Umbilical cord (tissue), 2 donors: Measurements from ENCODE around the gene CTIF. TPM values are rescaled to one million over a fixed set of nuclear protein-coding genes. Genes with fewer than 3 reads are reported as not detected.
"Not testable (repeated sequence)": the region's sequence is repeated elsewhere in the genome, so short reads cannot be mapped to it uniquely, and the experiment has no call there.

Source experiments
- DNase-seq: peaks from one replicate; pipeline ENCODE4 v3.0.0-alpha.2; 2015; ENCODE audit warnings: low spot score
- total RNA-seq: library from RNA; depleted of rRNA; stranded (reverse); fragments of >200 nt; gene quantifications from one replicate; pipeline ENCODE4 v1.2.3, GENCODE V29; 2014; ENCODE audit warnings: low replicate concordance; ENCODE audit not compliant: insufficient read depth

Gene CTIF
- total RNA-seq, result 39.7 TPM

DNA sequence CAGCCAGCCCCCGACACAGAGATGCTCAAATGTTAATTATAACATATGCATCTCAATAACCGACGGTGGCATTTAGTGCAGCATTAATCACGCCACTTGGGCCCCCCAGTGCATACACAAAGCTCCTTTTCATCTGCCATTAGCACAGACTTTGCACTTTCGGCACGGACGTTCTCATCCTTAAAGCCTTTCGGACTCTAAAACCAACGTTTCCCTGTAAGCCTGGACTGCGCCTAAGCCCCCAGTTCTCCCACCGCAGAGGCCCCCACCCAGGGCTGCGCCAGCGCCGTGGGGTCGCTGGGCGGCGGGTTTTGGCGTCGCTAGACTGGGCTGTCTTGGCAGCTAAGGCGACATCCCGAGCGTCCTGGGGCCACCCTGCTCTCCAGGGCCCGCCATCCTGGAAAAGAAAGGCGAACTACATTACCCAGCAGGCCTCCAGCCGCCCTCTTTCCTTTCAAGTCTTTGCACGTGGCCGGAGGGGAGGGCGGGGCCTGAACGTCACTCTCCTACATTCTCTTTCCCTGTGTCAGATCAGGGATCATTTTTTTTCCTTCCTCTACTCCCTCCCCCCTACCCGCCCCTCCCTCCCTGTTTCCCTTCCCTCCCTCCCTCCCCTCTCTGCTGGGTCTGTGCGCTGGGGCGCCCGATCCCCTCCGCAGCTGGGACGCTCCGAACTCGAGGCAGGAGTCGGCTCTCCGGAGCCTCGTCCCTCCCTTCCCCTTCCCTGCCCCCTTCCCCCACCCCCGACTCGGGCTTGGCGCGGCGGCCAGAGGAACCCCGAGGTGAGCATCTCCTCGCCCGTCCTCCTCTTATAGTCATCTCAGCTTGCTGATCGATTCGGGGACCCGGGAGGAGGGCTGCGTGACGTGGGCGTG is at the start of gene CTIF:
CTIF (plus strand) TSS at position 501 of the 875 bp plus-strand sequence. CDS start 80,535 bp downstream, outside the sequence.
- peak; percentile 99 for DNase-seq

DNA sequence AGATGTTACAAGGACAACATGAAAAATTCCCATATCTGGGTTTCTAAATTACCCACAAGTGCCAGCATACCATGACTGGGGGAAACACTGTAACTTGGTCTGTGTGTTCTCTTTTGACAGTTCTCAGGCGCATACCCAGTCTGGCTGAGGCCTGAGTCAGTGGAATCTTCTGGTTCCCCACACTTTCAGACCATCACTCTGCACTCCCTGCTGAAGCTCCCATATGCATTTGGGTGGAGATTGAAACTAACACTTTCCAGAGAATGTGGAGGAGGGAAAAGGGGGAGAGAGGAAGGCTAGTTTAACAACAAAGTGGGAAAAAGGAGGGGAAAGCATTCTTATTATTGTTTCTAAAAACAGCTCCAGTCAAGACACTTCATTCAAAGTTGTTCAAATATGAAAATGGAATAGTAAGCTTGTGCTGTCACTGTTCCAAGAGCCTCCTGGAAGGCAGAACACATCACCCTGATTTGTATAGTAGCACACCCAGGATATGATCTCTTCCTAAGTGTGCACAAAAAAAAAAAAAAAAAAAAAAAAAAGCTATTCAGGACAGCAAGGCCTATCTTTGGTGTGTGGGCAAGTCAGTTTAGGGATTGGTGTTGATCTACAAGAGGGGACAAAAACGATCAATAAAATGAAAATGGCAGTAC is 48.1 kb upstream of the CTIF start:
- peak; percentile 79 for DNase-seq

- no peak for DNase-seq
Observed at GRCh38 chr18:48492880-48493279, 46.0 kb upstream of the CTIF start.

- peak; percentile 65 for DNase-seq
Observed at GRCh38 chr18:48493434-48494230, 45.2 kb upstream of the CTIF start.

- DNase-seq, result no peak
Observed at GRCh38 chr18:48497863-48498262, 41.0 kb upstream of the CTIF start.

- DNase-seq, result no peak
Observed at GRCh38 chr18:48500517-48500916, 38.3 kb upstream of the CTIF start.

- no peak for DNase-seq
Observed at GRCh38 chr18:48502906-48503305, 35.9 kb upstream of the CTIF start.

GRCh38 chr18:48504819-48505218 is 34.0 kb upstream of the CTIF start:
- no peak for DNase-seq

DNA sequence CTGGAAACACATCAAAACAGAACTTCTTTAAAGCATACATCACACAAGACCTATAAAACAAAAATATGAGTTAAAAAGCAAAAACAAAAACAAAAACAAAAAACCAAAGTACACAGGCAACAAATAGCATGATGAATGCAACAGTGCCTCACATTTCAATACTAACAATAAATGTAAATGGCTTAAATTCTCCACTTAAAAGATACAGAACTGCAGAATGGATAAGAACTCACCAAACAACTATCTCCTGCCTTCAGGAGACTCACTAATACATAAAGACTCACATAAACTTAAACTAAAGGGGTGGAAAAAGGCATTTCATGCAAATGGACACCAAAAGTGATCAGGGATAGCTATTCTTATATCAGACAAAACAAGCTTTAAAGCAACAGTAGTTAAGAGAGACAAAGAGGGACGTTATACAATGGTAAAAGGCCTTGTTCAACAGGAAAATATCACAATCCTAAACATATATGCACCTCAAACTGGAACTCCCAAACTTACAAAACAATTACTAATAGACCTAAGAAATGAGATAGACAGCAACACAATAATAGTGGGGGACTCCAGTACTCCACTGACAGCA is 31.8 kb upstream of the CTIF start:
- not testable (repeated sequence) for DNase-seq

DNA sequence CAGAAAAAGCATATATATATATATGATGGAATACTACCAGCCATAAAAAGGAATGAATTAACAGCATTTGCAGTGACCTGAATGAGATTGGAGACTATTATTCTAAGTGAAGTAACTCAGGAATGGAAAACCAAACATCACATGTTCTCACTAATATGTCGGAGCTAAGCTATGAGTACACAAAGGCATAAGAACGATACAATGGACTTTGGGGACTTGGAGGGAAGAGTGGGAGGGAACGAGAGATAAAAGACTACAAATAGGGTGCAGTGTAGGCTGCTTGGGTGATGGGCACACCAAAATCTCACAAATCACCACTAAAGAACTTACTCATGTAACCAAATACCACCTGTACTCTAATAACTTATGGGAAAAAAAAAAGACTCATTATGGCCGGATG is 26.3 kb upstream of the CTIF start:
- not testable (repeated sequence) for DNase-seq

- DNase-seq, result no peak
Observed at GRCh38 chr18:48514786-48515185, 24.0 kb upstream of the CTIF start.

DNA sequence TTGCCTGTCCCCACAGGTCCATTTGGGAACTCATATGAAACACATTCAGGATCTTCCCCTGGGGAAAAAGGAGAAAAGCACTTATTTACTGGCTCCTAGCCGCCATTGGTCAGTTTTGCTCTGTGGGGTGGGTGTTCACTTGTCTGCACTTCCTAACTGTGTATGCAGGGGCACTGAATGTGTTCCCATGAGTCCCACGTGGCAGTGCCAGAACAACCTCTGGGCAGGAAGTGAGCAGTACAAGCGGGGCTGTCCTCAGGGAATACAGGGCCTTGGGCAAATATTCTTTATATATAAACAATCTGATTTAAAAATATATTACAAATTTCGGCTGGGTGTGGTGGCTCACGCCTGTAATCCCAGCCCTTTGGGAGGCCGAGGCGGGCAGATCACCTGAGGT is 21.8 kb upstream of the CTIF start:
- no peak for DNase-seq

- DNase-seq, result no peak
Observed at GRCh38 chr18:48519431-48520100, 19.3 kb upstream of the CTIF start.

GRCh38 chr18:48521723-48522122 is 17.1 kb upstream of the CTIF start:
- DNase-seq, result no peak

GRCh38 chr18:48525671-48526070 is 13.2 kb upstream of the CTIF start:
- no peak for DNase-seq

- no peak for DNase-seq
Observed at GRCh38 chr18:48527461-48527860, 11.4 kb upstream of the CTIF start.

- no peak for DNase-seq
Observed at GRCh38 chr18:48528861-48529260, 10.0 kb upstream of the CTIF start.

DNA sequence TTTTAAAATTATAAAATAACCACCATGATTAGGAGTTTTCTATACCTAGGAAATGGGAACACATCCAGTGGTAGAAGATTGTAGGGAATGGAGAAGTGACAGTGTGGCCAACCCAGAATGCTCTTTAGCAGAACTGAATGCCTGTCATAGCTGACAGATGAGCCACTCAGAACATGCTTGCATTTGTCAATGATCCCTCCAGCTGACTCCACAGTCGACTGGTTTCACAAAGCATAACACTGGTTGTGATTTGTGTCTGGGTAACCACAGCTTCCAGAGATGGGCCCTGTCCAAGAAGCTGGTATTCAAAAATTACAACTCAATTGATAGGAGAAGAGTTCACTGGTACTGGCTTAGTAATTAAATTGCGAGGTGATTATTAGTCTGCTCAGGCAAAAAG is 9.0 kb upstream of the CTIF start:
- DNase-seq, result no peak

- no peak for DNase-seq
Observed at GRCh38 chr18:48530399-48531081, 8.3 kb upstream of the CTIF start.

DNA sequence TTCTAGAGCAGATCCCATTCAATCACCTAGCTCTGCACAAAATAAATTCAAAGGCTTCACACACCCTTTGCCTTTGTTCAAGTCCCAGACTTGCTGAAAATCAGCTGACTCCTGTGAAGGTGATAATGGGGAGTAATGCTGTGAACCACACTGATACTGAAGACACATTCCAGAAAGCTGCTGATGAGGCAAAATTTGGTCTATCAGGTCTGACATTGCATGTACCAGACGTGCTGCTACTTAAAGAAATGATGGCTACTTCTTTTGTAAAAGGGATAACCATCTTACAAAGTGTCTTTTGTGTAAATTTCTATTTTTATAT is 7.8 kb upstream of the CTIF start:
- DNase-seq, result no peak

DNA sequence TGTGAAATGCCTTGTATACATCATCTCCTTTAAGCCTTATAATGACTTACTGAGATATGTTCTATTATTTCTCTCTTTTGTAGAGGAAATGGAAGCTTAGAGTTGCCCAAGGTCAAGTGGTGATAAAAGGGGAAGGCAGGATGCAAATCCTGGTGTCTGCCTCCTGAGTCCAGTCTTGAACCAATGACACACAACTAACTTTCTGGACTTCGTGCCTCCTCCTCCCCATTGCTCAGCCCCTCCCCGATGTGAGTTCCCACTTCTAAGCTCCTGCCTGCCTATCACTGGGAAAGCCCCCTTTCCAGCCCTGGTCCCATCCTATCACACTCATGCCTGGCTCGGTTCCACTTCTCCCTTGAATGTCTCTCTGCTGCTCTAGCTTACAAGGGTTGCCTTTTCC is 6.9 kb upstream of the CTIF start:
- no peak for DNase-seq
